ENCODE data around the gene TNF.
"Not testable (repeated sequence)": the region's sequence is repeated elsewhere in the genome, so short reads cannot be mapped to it uniquely, and the experiment has no call there.

Gene TNF

GRCh38 chr6:31586008-31586407 is 10.6 kb downstream of the TNF start, which contains the start of gene LST1:
LST1 (plus strand) TSS chr6:31586277; CDS start chr6:31587300, 1,023 bp downstream.
- Mint-ChIP-seq H3K4me3 (peak within 1 kb of the TSS; percentile 78), H3K36me3 (ENCODE audit: low read depth) (peaks cover 9% of the 10 kb centered on the region), H3K4me1 (ENCODE audit: low read depth) (peaks cover 78% of the 10 kb centered on the region), H3K27me3 (no peaks in the 10 kb centered on the region), H3K9me3 (no peaks in the 10 kb centered on the region), H3K27ac (peak within 1 kb of the TSS; percentile 93)

GRCh38 chr6:31586599-31587281 is 11.4 kb downstream of the TNF start:
- H3K4me3 Mint-ChIP-seq: peak overlapping the region; percentile 78
- H3K27ac Mint-ChIP-seq: peak overlapping the region; percentile 90
- no peaks in the 10 kb centered on the region for H3K9me3 Mint-ChIP-seq
- no peaks in the 10 kb centered on the region for H3K27me3 Mint-ChIP-seq
- peaks cover 76% of the 10 kb centered on the region for H3K4me1 Mint-ChIP-seq (ENCODE audit: low read depth)
- H3K36me3 Mint-ChIP-seq (ENCODE audit: low read depth): peaks cover 5% of the 10 kb centered on the region

DNA sequence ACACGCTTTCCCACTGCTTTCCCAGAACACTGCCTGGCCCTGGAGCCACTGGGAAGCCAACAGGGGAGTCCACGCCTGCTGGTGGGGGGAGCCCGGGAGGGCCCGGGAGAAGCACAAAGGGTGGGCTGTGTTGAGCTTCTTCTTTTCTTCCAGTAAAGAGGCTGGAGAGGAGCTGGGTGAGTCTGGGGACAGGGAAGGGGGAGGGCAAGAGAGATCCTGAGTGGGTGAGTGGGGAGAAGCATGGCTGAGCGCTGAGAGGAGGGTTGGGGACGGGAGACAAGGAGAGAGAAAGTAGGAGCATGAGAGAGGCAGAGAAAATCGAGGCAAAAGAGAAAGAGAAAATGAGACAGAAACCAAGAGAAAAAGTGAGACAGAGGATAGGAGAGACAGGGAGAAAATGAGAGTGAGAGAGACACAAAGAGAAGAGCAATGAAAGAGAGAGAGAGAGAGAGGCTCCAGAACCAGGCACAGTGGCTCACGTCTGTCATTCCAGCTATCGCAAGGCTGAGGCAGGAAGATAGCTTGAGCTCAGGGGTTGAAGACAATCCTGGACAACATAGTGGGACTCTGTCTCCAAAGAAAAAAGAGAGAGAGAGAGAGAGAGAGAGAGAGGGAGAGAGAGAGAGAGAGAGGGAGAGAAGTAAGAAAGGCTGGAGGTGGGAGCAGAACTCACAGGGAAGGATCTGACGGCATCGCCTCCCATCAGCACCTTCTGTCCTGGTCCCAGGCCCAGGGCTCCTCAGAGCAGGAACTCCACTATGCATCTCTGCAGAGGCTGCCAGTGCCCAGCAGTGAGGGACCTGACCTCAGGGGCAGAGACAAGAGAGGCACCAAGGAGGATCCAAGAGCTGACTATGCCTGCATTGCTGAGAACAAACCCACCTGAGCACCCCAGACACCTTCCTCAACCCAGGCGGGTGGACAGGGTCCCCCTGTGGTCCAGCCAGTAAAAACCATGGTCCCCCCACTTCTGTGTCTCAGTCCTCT is 12.7 kb downstream of the TNF start:
- Mint-ChIP-seq H3K4me3 (peak overlapping the region; percentile 80), H3K9me3 (no peaks in the 10 kb centered on the region), H3K27ac (peak overlapping the region; percentile 96), H3K4me1 (ENCODE audit: low read depth) (peaks cover 76% of the 10 kb centered on the region), H3K36me3 (ENCODE audit: low read depth) (peaks cover 5% of the 10 kb centered on the region), H3K27me3 (no peaks in the 10 kb centered on the region)

GRCh38 chr6:31588871-31589650 is 13.7 kb downstream of the TNF start:
- Mint-ChIP-seq H3K36me3 (ENCODE audit: low read depth) (peaks cover 5% of the 10 kb centered on the region), H3K9me3 (no peaks in the 10 kb centered on the region), H3K4me3 (peak overlapping the region; percentile 22), H3K4me1 (ENCODE audit: low read depth) (peaks cover 77% of the 10 kb centered on the region), H3K27me3 (no peaks in the 10 kb centered on the region), H3K27ac (peak overlapping the region; percentile 32)

DNA sequence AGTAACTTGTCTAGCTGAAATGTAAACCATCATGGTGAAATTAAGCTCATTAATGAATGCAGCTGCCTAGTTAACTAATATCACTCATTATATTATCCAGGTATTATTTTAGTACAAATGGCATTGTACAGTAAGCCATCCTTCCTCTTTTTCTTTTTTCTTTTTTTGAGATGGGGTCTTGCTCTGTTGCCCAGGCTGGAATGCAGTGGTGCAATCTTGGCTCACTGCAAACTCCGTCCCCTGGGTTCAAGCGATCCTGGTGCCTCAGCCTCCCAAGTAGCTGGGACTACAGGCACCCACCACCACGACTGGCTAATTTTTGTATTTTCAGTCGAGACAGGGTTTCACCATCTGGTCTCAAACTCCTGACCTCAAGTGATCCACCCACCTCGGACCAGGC is 15.3 kb downstream of the TNF start:
- H3K27me3 Mint-ChIP-seq; H3K27ac Mint-ChIP-seq; H3K4me3 Mint-ChIP-seq; H3K9me3 Mint-ChIP-seq; H3K36me3 Mint-ChIP-seq (ENCODE audit: low read depth): not testable (repeated sequence)
- peaks cover 69% of the 10 kb centered on the region for H3K4me1 Mint-ChIP-seq (ENCODE audit: low read depth)

DNA sequence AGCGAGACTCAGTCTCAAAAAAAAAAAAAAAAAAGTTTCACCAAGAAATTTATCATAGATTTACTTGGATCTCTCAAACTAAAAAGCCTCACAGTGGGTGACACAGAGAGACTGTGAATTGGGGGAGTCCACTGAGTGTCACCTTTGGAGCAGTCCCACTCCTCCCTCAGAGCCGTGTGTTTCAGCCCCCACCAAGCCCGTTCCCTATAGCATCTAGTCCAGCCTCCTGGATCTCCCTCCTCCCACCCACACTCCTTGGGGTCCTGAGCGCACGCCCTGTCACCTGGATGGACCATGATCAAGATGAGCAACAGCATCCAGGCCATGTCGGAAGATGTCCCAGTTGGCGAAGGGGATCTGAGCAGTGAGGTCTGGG is 17.0 kb downstream of the TNF start:
- Mint-ChIP-seq H3K4me3 (peak overlapping the region; percentile 58), H3K27ac (peak overlapping the region; percentile 64), H3K9me3 (no peaks in the 10 kb centered on the region), H3K4me1 (ENCODE audit: low read depth) (peaks cover 68% of the 10 kb centered on the region), H3K36me3 (ENCODE audit: low read depth) (peaks cover 5% of the 10 kb centered on the region), H3K27me3 (no peaks in the 10 kb centered on the region)

DNA sequence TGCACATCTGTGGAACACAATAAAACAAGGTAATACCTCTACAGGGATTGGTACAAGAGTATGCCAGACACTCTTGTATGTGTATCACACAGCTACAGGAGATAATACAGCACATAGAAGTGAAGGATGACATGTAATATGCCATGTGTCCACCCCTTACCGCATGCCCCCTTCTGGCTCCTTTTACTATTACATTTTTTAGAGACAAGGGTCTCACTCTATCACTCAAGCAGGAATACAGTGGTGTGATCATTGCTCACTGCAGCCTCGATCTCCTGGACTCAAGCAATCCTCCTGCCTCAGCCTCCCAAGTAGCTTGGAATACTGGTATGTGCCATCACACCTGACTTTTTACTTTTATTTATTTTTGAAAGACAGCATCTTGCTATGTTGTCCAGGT is 21.6 kb downstream of the TNF start:
- Mint-ChIP-seq H3K27ac (peak overlapping the region; percentile 61), H3K9me3 (no peaks in the 10 kb centered on the region), H3K4me3 (no peak overlapping the region), H3K36me3 (ENCODE audit: low read depth) (no peaks in the 10 kb centered on the region), H3K27me3 (no peaks in the 10 kb centered on the region), H3K4me1 (ENCODE audit: low read depth) (peaks cover 55% of the 10 kb centered on the region)

DNA sequence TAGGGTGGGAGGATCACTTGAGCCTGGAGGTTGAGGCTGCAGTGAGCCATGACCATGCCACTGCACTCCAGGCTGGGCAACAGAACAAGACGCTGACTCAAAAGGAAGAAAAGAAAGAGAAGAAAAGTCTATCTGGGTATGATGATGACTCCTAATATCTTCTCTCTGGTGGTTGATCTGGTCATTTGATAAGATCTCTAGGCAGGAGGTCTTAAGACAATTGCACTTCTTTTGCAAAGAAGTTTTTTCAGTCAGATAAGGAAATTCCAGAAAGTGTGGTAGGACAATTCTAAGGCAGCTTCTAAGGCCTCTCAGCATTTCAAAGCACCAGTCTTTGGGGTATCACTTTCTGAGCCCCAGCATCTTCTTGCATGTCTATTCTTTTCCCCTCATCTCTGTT is 32.0 kb downstream of the TNF start:
- H3K27ac Mint-ChIP-seq: no peak overlapping the region
- H3K27me3 Mint-ChIP-seq: no peaks in the 10 kb centered on the region
- no peaks in the 10 kb centered on the region for H3K4me1 Mint-ChIP-seq (ENCODE audit: low read depth)
- no peak overlapping the region for H3K4me3 Mint-ChIP-seq
- no peaks in the 10 kb centered on the region for H3K36me3 Mint-ChIP-seq (ENCODE audit: low read depth)
- no peaks in the 10 kb centered on the region for H3K9me3 Mint-ChIP-seq

DNA sequence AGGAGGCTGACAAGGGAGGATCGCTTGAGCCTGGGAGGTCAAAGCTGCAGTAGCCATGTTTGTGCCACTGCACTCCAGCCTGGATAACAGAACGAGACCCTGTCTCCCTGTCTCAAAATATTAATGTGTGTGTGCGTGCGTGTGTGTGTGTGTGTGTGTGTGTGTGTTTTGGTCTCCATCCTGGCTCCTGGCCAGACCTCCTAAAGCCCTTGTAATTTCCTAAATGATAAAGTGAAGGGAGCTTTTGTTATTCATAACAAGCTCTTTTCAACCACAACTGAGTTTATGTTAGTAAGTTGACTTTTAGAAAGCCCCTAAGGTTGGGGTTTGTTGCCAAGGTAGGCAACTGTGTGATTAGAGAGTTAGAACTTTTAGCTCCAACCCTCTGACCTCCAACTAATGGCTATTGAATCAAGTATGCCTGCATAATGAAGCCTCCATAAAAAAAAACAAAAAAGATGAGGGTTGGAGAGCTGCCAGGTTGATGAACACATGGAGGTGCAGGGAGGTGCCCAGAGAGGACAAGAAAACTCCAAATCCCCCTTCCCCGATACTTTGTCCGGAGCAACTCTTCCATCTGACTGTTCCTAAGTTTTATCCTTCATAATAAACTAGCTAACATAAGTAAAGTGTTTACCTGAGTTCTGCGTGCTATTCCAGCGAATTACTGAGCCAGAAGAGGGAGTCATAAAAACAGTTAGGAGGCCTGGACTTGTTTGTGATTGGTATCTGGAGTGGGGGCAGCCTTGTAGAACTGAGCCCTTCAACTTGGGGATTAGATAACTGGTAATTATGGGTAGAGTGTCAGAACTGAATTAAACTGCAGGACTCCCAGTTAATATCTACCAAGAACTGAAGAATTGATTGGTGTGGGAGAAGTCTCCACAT is 34.4 kb downstream of the TNF start:
- H3K4me3 Mint-ChIP-seq: no peak overlapping the region
- H3K27me3 Mint-ChIP-seq: no peaks in the 10 kb centered on the region
- H3K9me3 Mint-ChIP-seq: no peaks in the 10 kb centered on the region

DNA sequence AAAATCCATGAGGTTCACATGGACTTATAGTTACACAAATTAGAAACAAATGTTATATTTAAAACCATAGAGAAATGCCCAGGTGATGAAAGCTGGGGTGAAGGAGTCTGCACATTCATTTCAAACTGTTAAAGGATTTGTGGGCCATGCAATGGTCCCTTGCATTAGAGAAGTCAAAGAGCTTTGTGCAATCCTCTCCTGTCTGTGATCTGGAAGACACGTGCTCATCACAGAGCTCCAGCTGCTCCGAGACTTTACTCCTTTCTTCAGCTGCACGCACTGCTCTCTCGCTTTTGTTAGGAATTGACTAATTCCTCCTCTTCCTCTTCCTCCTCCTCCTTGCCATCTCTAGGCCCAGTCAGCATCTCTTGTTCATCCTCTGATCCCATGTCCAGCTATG is 35.6 kb downstream of the TNF start:
- no peak overlapping the region for H3K4me3 Mint-ChIP-seq
- no peaks in the 10 kb centered on the region for H3K9me3 Mint-ChIP-seq
- H3K4me1 Mint-ChIP-seq (ENCODE audit: low read depth): peaks cover 20% of the 10 kb centered on the region
- no peak overlapping the region for H3K27ac Mint-ChIP-seq
- H3K36me3 Mint-ChIP-seq (ENCODE audit: low read depth): no peaks in the 10 kb centered on the region
- H3K27me3 Mint-ChIP-seq: no peaks in the 10 kb centered on the region

More for the DNA sequence above, 34.4 kb downstream of the TNF start:
- Mint-ChIP-seq H3K4me1 (ENCODE audit: low read depth) (peaks cover 8% of the 10 kb centered on the region), H3K36me3 (ENCODE audit: low read depth) (no peaks in the 10 kb centered on the region), H3K27ac (no peak overlapping the region)

GRCh38 chr6:31614075-31614619 is 38.8 kb downstream of the TNF start:
- Mint-ChIP-seq H3K9me3 (no peaks in the 10 kb centered on the region), H3K27me3 (no peaks in the 10 kb centered on the region), H3K4me3 (no peak overlapping the region), H3K4me1 (ENCODE audit: low read depth) (peaks cover 48% of the 10 kb centered on the region), H3K27ac (no peak overlapping the region), H3K36me3 (ENCODE audit: low read depth) (peaks cover 11% of the 10 kb centered on the region)

DNA sequence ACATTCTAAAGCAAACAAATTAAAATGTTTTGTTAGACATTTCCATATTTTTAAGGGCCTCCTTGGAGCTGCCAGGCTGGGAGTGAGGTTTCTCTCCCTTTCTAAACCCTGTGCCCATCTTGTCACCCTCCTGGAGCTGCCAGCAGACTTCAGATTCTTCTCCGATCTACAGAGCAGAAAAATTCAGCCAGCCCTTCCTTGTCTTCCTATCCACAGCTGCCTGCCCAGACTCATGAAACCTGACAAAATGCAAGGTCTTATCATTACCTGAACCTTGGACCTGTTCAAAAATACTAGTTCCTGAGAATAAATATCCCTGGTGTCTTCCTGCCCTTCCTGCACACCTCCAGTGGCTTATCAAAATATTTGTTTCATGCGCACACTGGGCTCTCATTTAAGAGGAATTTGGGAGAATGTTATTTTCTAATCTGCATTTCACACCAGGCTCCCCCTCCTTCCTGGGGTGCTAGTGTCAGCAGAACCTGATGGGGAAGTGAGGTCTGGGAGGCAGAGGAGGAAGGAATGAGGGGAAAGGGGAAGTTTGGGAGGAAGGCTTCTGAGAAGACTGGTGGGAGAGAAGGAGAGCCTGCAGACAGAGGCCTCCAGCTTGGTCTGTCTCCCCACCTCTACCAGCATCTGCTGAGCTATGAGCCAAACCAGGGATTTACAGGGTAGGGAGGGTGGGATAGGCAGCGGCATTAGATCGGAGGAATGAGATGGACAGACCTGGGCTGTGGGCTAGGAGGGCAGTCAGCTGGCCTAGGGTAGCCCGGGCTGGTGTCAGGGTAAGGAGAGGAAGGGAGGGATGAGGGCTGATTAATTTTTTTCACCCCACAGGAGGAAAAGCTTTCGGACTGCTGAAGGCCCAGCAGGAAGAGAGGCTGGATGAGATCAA is 39.6 kb downstream of the TNF start, which contains the start of gene AIF1:
AIF1 (plus strand) TSS at position 551 of the 895 bp plus-strand sequence; CDS start at position 647, 96 bp downstream.
- no peaks in the 10 kb centered on the region for H3K9me3 Mint-ChIP-seq
- no peaks in the 10 kb centered on the region for H3K27me3 Mint-ChIP-seq
- peaks cover 16% of the 10 kb centered on the region for H3K36me3 Mint-ChIP-seq (ENCODE audit: low read depth)
- peak within 1 kb of the TSS; percentile 90 for H3K4me3 Mint-ChIP-seq
- peak within 1 kb of the TSS; percentile 91 for H3K27ac Mint-ChIP-seq
- H3K4me1 Mint-ChIP-seq (ENCODE audit: low read depth): peaks cover 54% of the 10 kb centered on the region

DNA sequence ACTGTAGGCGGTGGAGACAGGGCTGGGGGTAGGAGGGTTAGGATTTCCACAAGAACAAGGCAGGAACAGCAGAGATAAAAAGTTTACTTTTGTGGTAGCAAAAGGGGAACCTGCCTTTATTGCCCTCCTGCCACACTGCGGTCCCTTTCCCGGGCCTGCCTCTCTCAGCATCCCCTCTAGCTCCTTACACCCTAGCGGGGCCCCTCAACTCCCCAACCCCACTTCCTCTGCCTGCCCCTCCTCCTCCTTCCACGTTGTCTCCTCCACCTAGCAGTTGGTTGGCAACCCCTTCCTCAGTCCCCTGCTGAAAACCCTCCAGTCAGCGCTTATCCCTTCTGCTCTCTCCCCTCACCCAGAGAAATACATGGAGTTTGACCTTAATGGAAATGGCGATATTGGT is 40.4 kb downstream of the TNF start:
- H3K9me3 Mint-ChIP-seq: no peaks in the 10 kb centered on the region
- peaks cover 54% of the 10 kb centered on the region for H3K4me1 Mint-ChIP-seq (ENCODE audit: low read depth)
- peak overlapping the region; percentile 90 for H3K4me3 Mint-ChIP-seq
- peak overlapping the region; percentile 91 for H3K27ac Mint-ChIP-seq
- peaks cover 16% of the 10 kb centered on the region for H3K36me3 Mint-ChIP-seq (ENCODE audit: low read depth)
- no peaks in the 10 kb centered on the region for H3K27me3 Mint-ChIP-seq

All from stimulated activated naive CD8-positive, alpha-beta T cell treated with anti-CD3 and anti-CD28 coated beads, Interleukin-15, Interleukin-2, amounts not matched to agents 100 ng/mL and 50 ng/mL, for 24 hours (primary cell).